Right hindlimb (tissue), 1 donor: Measurements from ENCODE around the gene CNOT6.
"Not testable (repeated sequence)": the region's sequence is repeated elsewhere in the genome, so short reads cannot be mapped to it uniquely, and the experiment has no call there.

Experiments used
- DNase-seq: peaks from one replicate; pipeline ENCODE4 v3.0.0-alpha.2; 2018

CNOT6 gene

GRCh38 chr5:180494060-180494509 lies at the start of gene CNOT6:
Gene CNOT6 (plus strand): TSS chr5:180494379. CDS start chr5:180529277, 34,898 bp downstream.
- DNase-seq, result peak; percentile 96

- no peak for DNase-seq
Measured at GRCh38 chr5:180454752-180455151, 39.4 kb upstream of the CNOT6 start.

- no peak for DNase-seq
Measured at GRCh38 chr5:180455872-180456271, 38.3 kb upstream of the CNOT6 start.

GRCh38 chr5:180456792-180457191 lies 37.4 kb upstream of the CNOT6 start:
- no peak for DNase-seq

- DNase-seq, result not testable (repeated sequence)
Measured at GRCh38 chr5:180458852-180459673, 35.1 kb upstream of the CNOT6 start.

- DNase-seq, result not testable (repeated sequence)
Measured at GRCh38 chr5:180459674-180460142, 34.5 kb upstream of the CNOT6 start.

- no peak for DNase-seq
Measured at GRCh38 chr5:180460834-180461233, 33.3 kb upstream of the CNOT6 start.

- DNase-seq, result no peak
Measured at GRCh38 chr5:180461303-180461702, 32.9 kb upstream of the CNOT6 start.

- DNase-seq, result no peak
Measured at GRCh38 chr5:180463216-180463900, 30.8 kb upstream of the CNOT6 start.

GRCh38 chr5:180463916-180464602 lies 30.1 kb upstream of the CNOT6 start:
- no peak for DNase-seq

- DNase-seq, result no peak
Measured at GRCh38 chr5:180464603-180464970, 29.6 kb upstream of the CNOT6 start.

- not testable (repeated sequence) for DNase-seq
Measured at GRCh38 chr5:180465052-180465451, 29.1 kb upstream of the CNOT6 start.

GRCh38 chr5:180466316-180466715 lies 27.9 kb upstream of the CNOT6 start:
- no peak for DNase-seq

- DNase-seq, result no peak
Measured at GRCh38 chr5:180467028-180467975, 26.9 kb upstream of the CNOT6 start.

- DNase-seq, result no peak
Measured at GRCh38 chr5:180467989-180468731, 26.0 kb upstream of the CNOT6 start.

- no peak for DNase-seq
Measured at GRCh38 chr5:180468732-180469585, 25.2 kb upstream of the CNOT6 start.

GRCh38 chr5:180469586-180469865 lies 24.7 kb upstream of the CNOT6 start:
- no peak for DNase-seq

- DNase-seq, result no peak
Measured at GRCh38 chr5:180469866-180470265, 24.3 kb upstream of the CNOT6 start.

GRCh38 chr5:180470361-180470760 lies 23.8 kb upstream of the CNOT6 start:
- DNase-seq, result no peak

- peak; percentile 77 for DNase-seq
Measured at GRCh38 chr5:180470966-180471582, 23.1 kb upstream of the CNOT6 start.
